Astrocyte (in vitro differentiated cells and primary cell): Measurements from ENCODE around the gene TMTC4.
"Not testable (repeated sequence)": the region's sequence is repeated elsewhere in the genome, so short reads cannot be mapped to it uniquely, and the experiment has no call there.

Experiments used
- EZH2 ChIP-seq: IDR thresholded peaks from 2 replicates; pipeline ENCODE4 v1.6.1; 2012; ENCODE audit warnings: mild to moderate bottlenecking, low read length, inconsistent platforms; ENCODE audit not compliant: insufficient read depth
- TF ChIP-seq, protein P1 (sequence below): IDR thresholded peaks from 2 replicates; pipeline ENCODE4 v1.5.1; 2011; ENCODE audit warnings: low read depth, mild to moderate bottlenecking, inconsistent platforms, low read length, moderate library complexity; ENCODE audit not compliant: insufficient read depth

DNA sequence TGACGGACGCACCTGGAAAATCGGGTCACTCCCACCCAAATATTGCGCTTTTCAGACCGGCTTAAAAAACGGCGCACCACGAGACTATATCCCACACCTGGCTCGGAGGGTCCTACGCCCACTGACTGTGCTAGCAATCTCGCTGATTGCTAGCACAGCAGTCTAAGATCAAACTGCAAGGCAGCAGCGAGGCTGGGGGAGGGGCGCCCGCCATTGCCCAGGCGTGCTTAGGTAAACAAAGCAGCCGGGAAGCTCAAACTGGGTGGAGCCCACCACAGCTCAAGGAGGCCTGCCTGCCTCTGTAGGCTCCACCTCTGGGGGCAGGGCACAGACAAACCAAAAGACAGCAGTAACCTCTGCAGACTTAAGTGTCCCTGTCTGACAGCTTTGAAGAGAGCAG lies 23.7 kb upstream of the TMTC4 start:
- TF ChIP-seq, protein P1, sequence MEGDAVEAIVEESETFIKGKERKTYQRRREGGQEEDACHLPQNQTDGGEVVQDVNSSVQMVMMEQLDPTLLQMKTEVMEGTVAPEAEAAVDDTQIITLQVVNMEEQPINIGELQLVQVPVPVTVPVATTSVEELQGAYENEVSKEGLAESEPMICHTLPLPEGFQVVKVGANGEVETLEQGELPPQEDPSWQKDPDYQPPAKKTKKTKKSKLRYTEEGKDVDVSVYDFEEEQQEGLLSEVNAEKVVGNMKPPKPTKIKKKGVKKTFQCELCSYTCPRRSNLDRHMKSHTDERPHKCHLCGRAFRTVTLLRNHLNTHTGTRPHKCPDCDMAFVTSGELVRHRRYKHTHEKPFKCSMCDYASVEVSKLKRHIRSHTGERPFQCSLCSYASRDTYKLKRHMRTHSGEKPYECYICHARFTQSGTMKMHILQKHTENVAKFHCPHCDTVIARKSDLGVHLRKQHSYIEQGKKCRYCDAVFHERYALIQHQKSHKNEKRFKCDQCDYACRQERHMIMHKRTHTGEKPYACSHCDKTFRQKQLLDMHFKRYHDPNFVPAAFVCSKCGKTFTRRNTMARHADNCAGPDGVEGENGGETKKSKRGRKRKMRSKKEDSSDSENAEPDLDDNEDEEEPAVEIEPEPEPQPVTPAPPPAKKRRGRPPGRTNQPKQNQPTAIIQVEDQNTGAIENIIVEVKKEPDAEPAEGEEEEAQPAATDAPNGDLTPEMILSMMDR, result not testable (repeated sequence)
- not testable (repeated sequence) for TF ChIP-seq EZH2
